ENCODE data around the gene INKA2. TPM values are rescaled to one million over a fixed set of nuclear protein-coding genes. Genes with fewer than 3 reads are reported as not detected.

Gene INKA2
- total and polyA plus RNA-seq, 2 experiments from 2014 or later = 3.7 to 8.4 TPM

DNA sequence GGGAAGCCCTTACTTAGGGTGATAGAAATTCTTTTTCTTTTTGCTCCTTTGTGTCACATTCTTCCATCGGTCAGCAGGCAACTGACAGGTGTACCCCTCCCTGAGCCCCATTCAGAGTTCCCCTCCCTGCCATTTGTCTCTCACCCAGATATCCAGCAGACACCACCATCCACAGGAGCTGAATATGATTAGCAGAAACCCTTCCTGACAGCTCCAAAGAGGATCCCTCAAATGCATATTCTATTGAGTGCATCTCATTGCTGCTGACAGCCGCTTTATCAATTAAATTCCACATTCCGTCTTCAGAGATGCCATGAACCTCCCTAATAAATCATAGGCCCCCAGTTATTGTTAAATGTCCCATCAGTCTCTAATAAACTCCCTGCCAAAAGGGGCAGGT is 10.4 kb upstream of the INKA2 start:
- Histone ChIP-seq H3F3A (replicated peaks; ENCODE audit: low read depth) (0 out of 2 replicates have a peak, but pooled peaks cover 2% of the 10 kb centered on the region), H3K4me1 (ENCODE audit: insufficient read depth) (peaks cover 3% of the 10 kb centered on the region), H3K79me2 (replicated peaks; ENCODE audit: insufficient read depth) (no peaks in the 10 kb centered on the region), H3K27ac (ENCODE audit: low read depth) (no peak overlapping the region), H3K36me3 (ENCODE audit: insufficient read depth) (no peaks in the 10 kb centered on the region), H3K9me2 (ENCODE audit: insufficient read depth) (no peaks in the 10 kb centered on the region), H3K4me3 (no peak overlapping the region), H3K4me2 (peak overlapping the region; percentile 15; the same call in 1 of the 2 replicates), H2AFZ (no peak overlapping the region), H4K20me1 (replicated peaks; ENCODE audit: insufficient read depth) (no peaks in the 10 kb centered on the region), H3K27me3 (ENCODE audit: insufficient read depth) (no peaks in the 10 kb centered on the region)
- Mint-ChIP-seq H3K27ac (no peak overlapping the region), H3K4me1 (peaks cover 24% of the 10 kb centered on the region), H3K9me3 (peaks cover under 1% of the 10 kb centered on the region; the same call in 1 of the 3 replicates), H3K36me3 (ENCODE audit: low read depth) (no peaks in the 10 kb centered on the region; the same call in 2 of the 3 replicates), H3K27me3 (ENCODE audit: insufficient read depth, low read depth, poor library complexity) (peaks cover 13% of the 10 kb centered on the region), H3K4me3 (no peak overlapping the region)
- ATAC-seq (peak; percentile 22; the same call in 1 of the 3 replicates), DNase-seq (ENCODE audit: low spot score) (no peak)
- no peak for TF ChIP-seq JUNB (IDR thresholded peaks at IDR 0.05; ENCODE audit: unreplicated experiment)
- TF ChIP-seq, protein P1, sequence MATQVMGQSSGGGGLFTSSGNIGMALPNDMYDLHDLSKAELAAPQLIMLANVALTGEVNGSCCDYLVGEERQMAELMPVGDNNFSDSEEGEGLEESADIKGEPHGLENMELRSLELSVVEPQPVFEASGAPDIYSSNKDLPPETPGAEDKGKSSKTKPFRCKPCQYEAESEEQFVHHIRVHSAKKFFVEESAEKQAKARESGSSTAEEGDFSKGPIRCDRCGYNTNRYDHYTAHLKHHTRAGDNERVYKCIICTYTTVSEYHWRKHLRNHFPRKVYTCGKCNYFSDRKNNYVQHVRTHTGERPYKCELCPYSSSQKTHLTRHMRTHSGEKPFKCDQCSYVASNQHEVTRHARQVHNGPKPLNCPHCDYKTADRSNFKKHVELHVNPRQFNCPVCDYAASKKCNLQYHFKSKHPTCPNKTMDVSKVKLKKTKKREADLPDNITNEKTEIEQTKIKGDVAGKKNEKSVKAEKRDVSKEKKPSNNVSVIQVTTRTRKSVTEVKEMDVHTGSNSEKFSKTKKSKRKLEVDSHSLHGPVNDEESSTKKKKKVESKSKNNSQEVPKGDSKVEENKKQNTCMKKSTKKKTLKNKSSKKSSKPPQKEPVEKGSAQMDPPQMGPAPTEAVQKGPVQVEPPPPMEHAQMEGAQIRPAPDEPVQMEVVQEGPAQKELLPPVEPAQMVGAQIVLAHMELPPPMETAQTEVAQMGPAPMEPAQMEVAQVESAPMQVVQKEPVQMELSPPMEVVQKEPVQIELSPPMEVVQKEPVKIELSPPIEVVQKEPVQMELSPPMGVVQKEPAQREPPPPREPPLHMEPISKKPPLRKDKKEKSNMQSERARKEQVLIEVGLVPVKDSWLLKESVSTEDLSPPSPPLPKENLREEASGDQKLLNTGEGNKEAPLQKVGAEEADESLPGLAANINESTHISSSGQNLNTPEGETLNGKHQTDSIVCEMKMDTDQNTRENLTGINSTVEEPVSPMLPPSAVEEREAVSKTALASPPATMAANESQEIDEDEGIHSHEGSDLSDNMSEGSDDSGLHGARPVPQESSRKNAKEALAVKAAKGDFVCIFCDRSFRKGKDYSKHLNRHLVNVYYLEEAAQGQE (IDR thresholded peaks at IDR 0.05; ENCODE audit: unreplicated experiment) = no peak
- TF ChIP-seq, protein P2, sequence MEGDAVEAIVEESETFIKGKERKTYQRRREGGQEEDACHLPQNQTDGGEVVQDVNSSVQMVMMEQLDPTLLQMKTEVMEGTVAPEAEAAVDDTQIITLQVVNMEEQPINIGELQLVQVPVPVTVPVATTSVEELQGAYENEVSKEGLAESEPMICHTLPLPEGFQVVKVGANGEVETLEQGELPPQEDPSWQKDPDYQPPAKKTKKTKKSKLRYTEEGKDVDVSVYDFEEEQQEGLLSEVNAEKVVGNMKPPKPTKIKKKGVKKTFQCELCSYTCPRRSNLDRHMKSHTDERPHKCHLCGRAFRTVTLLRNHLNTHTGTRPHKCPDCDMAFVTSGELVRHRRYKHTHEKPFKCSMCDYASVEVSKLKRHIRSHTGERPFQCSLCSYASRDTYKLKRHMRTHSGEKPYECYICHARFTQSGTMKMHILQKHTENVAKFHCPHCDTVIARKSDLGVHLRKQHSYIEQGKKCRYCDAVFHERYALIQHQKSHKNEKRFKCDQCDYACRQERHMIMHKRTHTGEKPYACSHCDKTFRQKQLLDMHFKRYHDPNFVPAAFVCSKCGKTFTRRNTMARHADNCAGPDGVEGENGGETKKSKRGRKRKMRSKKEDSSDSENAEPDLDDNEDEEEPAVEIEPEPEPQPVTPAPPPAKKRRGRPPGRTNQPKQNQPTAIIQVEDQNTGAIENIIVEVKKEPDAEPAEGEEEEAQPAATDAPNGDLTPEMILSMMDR (conservative IDR thresholded peaks at IDR 0.05; ENCODE audit: low read depth in 2 of 2) = no peak
- TF ChIP-seq ZNF331 (CRISPR knock-in tag; IDR thresholded peaks at IDR 0.05; ENCODE audit: low read depth) = no peak
- no peak for TF ChIP-seq POLR2AphosphoS5 (IDR thresholded peaks at IDR 0.05; ENCODE audit: low read depth)
- TF ChIP-seq STAT1 (IDR thresholded peaks at IDR 0.05; ENCODE audit: unreplicated experiment) = no peak
- TF ChIP-seq NANOG (IDR thresholded peaks at IDR 0.05; ENCODE audit: borderline replicate concordance) = no peak
- TF ChIP-seq, protein P3, sequence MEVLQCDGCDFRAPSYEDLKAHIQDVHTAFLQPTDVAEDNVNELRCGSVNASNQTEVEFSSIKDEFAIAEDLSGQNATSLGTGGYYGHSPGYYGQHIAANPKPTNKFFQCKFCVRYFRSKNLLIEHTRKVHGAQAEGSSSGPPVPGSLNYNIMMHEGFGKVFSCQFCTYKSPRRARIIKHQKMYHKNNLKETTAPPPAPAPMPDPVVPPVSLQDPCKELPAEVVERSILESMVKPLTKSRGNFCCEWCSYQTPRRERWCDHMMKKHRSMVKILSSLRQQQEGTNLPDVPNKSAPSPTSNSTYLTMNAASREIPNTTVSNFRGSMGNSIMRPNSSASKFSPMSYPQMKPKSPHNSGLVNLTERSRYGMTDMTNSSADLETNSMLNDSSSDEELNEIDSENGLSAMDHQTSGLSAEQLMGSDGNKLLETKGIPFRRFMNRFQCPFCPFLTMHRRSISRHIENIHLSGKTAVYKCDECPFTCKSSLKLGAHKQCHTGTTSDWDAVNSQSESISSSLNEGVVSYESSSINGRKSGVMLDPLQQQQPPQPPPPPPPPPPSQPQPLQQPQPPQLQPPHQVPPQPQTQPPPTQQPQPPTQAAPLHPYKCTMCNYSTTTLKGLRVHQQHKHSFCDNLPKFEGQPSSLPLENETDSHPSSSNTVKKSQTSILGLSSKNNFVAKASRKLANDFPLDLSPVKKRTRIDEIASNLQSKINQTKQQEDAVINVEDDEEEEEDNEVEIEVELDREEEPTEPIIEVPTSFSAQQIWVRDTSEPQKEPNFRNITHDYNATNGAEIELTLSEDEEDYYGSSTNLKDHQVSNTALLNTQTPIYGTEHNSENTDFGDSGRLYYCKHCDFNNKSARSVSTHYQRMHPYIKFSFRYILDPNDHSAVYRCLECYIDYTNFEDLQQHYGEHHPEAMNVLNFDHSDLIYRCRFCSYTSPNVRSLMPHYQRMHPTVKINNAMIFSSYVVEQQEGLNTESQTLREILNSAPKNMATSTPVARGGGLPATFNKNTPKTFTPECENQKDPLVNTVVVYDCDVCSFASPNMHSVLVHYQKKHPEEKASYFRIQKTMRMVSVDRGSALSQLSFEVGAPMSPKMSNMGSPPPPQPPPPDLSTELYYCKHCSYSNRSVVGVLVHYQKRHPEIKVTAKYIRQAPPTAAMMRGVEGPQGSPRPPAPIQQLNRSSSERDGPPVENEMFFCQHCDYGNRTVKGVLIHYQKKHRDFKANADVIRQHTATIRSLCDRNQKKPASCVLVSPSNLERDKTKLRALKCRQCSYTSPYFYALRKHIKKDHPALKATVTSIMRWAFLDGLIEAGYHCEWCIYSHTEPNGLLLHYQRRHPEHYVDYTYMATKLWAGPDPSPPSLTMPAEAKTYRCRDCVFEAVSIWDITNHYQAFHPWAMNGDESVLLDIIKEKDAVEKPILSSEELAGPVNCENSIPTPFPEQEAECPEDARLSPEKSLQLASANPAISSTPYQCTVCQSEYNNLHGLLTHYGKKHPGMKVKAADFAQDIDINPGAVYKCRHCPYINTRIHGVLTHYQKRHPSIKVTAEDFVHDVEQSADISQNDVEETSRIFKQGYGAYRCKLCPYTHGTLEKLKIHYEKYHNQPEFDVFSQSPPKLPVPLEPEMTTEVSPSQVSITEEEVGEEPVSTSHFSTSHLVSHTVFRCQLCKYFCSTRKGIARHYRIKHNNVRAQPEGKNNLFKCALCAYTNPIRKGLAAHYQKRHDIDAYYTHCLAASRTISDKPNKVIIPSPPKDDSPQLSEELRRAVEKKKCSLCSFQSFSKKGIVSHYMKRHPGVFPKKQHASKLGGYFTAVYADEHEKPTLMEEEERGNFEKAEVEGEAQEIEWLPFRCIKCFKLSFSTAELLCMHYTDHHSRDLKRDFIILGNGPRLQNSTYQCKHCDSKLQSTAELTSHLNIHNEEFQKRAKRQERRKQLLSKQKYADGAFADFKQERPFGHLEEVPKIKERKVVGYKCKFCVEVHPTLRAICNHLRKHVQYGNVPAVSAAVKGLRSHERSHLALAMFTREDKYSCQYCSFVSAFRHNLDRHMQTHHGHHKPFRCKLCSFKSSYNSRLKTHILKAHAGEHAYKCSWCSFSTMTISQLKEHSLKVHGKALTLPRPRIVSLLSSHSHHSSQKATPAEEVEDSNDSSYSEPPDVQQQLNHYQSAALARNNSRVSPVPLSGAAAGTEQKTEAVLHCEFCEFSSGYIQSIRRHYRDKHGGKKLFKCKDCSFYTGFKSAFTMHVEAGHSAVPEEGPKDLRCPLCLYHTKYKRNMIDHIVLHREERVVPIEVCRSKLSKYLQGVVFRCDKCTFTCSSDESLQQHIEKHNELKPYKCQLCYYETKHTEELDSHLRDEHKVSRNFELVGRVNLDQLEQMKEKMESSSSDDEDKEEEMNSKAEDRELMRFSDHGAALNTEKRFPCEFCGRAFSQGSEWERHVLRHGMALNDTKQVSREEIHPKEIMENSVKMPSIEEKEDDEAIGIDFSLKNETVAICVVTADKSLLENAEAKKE (CRISPR knock-in tag; IDR thresholded peaks at IDR 0.05) = no peak
- no peak for TF ChIP-seq EZH2 (IDR thresholded peaks at IDR 0.05; ENCODE audit: low read depth, unreplicated experiment)
- TF ChIP-seq EZH2phosphoT487 (IDR thresholded peaks at IDR 0.05; ENCODE audit: unreplicated experiment) = no peak
- TF ChIP-seq, protein P4, sequence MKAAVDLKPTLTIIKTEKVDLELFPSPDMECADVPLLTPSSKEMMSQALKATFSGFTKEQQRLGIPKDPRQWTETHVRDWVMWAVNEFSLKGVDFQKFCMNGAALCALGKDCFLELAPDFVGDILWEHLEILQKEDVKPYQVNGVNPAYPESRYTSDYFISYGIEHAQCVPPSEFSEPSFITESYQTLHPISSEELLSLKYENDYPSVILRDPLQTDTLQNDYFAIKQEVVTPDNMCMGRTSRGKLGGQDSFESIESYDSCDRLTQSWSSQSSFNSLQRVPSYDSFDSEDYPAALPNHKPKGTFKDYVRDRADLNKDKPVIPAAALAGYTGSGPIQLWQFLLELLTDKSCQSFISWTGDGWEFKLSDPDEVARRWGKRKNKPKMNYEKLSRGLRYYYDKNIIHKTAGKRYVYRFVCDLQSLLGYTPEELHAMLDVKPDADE (IDR thresholded peaks at IDR 0.05) = no peak
- no peak for TF ChIP-seq ZNF114 (CRISPR knock-in tag; IDR thresholded peaks at IDR 0.05)
